Fibroblast of mammary gland (primary cell): Measurements from ENCODE around the gene RFC3.

Source experiments
- DNase-seq: peaks from one replicate; pipeline ENCODE4 v3.0.0-alpha.2; 2010; ENCODE audit warnings: low read depth
- H3K4me3 ChIP-seq: 2 replicates; pipeline ENCODE4 v1.5.1; 2011; ENCODE audit warnings: low read depth, mild to moderate bottlenecking, low read length, moderate library complexity; ENCODE audit not compliant: control insufficient read depth
- CTCF ChIP-seq: conservative IDR thresholded peaks from 2 replicates; pipeline ENCODE4 v1.5.1; 2011; ENCODE audit warnings: low read depth, low read length, inconsistent platforms; ENCODE audit not compliant: control insufficient read depth, insufficient read depth

Gene RFC3

DNA sequence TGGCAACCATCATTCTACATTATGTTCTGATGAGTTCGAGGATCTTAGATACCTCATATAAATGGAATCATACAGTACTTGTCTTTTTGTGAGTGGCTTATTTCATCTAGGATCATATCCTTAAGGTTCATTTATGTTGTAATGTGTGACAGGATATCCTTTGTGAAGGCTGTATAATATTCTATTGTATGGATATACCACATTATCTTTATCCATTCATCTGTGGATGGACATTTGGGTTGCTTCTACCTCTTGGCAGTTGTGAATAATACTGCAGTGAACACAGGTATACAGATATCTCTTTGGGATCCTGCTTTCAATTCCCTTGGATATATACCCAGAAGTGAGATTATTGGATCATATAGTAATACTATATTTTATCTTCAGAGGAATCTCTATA, 33.2 kb upstream of the RFC3 start:
- TF ChIP-seq CTCF: no peak
- no peak overlapping the region for H3K4me3 ChIP-seq
- DNase-seq: no peak

DNA sequence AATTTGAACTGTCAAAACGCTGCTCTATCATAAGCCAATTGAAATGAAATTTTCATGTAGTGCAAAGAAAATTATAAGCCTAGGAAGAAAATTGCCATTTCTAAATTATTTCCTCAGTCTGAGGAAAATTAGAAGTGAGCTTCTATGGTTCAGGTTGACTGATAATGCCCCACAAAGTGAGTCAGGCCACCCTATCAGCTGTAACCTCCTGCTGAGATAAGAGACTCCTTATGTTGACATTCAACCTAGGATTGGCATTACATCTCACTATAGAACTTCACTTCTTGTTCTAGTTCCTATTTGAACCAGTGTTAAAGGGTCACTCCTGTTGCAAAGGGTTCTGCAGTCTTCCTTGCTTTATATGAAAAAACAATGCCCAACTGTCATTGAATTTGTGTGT, 32.6 kb upstream of the RFC3 start:
- H3K4me3 ChIP-seq: no peak overlapping the region
- no peak for DNase-seq
- TF ChIP-seq CTCF: no peak

- H3K4me3 ChIP-seq: peak overlapping the region; percentile 48
- peak; percentile 7 for DNase-seq
- TF ChIP-seq CTCF: no peak
These were observed 30.8 kb upstream of the RFC3 start for GRCh38 chr13:33787051-33787591.

DNA sequence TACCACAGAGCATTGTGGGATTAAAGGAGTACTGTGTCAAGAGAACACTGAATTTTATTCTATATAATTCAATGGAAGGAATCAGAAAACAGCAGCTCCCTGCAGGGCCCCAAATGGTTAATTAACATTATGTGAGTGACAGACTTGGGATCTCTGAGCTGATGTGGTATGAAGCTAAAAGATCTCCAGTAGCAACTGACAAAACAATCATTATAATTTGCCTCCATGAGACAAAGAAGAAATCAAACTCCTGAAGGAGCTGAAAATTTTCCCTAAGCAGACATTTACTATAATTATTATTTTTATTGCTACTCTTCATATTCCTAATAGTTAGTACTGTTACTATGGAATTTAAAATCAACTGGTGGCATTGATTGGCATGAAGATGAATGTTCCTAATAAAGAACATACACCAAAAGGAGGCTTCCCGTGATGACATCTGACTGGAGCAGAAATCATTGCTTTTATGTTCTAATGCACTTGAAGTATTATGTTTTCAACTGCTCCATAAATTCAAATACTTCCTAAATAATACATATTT, 28.8 kb upstream of the RFC3 start:
- no peak for TF ChIP-seq CTCF
- H3K4me3 ChIP-seq: no peak overlapping the region
- DNase-seq: no peak

DNA sequence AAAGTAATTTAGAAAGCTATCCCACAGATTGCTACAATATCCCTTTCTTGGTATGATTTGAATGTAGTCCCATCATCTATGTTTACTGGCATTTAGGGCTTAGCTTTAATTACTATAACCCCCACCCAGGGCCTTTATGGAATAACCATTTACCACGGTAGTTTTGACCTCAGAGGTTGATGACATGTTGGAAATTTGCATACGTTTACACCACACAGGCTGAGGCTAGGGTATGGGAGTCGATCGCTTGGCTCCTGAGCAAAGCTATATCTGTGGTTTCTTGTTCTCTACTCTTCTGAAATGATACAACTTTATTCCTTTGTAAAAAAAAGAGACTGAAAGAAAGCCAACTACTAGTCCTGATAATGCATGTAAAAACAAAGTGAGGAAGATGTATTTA, 28.2 kb upstream of the RFC3 start:
- H3K4me3 ChIP-seq: no peak overlapping the region
- no peak for DNase-seq
- no peak for TF ChIP-seq CTCF

DNA sequence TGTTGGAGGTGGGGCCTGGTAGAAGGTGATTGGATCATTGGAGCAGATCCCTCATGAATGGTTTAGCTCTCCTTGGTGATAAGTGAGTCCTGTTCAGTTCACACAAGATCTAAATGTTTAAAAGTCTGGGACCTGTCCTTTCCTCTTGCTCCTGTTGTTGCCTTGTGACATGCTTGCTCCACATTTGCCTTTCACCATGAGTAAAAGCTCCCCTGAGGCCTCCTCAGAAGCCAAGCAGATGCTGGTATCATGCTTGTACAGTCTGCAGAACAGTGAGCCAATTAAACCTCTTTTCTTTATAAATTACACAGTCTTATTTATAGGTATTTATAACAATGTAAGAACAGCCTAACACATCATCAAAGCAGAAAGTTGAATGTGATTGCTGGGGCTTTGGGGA, 24.2 kb upstream of the RFC3 start:
- no peak overlapping the region for H3K4me3 ChIP-seq
- peak; percentile 14 for DNase-seq
- no peak for TF ChIP-seq CTCF

DNA sequence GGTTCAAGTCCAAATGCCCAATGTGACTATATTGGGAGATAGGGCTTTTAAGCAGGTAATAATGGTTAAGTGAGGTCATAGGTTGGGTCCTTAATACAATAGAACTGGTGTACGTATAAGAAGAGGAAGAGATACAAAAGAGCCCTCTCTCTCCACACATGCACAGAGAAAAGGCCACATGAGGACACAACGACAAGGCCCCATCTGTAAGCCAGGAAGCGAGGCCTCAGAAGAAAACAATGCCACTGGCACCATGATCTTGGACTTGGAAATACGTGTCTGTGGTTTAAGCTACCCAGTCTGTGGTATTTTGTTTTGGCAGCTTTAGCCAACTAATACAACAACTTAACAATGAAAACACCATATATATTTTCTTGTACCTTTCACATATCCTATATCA, 23.4 kb upstream of the RFC3 start:
- H3K4me3 ChIP-seq: no peak overlapping the region
- DNase-seq: no peak
- no peak for TF ChIP-seq CTCF
